HG02852 (cell line): ENCODE results near the gene ACSS2.

Experiments used
- ATAC-seq: cut with Tn5 transposase; IDR thresholded peaks from one replicate; pipeline ENCODE4 v1.9.1; 2021; ENCODE audit warnings: mild to moderate bottlenecking, moderate library complexity; ENCODE audit not compliant: unreplicated experiment

Gene ACSS2

GRCh38 chr20:34971561-34972235 lies 95.3 kb downstream of the ACSS2 start:
- ATAC-seq, result no peak

GRCh38 chr20:34974246-34974645 lies 97.8 kb downstream of the ACSS2 start:
- no peak for ATAC-seq

GRCh38 chr20:34976286-34976685 lies 99.9 kb downstream of the ACSS2 start:
- ATAC-seq, result no peak
